ENCODE measurements around the gene EEFSEC.

GRCh38 chr3:128408693-128409623 lies 255.7 kb downstream of the EEFSEC start:
- TF ChIP-seq CTCF (conservative IDR thresholded peaks at IDR 0.05) (0 out of 2 replicates have a peak, but pooled peaks have one; percentile 27), EZH2 (IDR thresholded peaks at IDR 0.05; ENCODE audit: low read depth) (no peak)
